ENCODE data around the gene SDK2.

The SDK2 gene

GRCh38 chr17:73430165-73430680, 214.0 kb downstream of the SDK2 start:
- Histone ChIP-seq H3K9me3 (ENCODE audit: insufficient read depth, low read depth, low read length) (no peaks in the 10 kb centered on the region), H3K36me3 (ENCODE audit: insufficient read depth, low read depth, low read length) (no peaks in the 10 kb centered on the region), H3K4me1 (ENCODE audit: insufficient read depth, low read length) (peaks cover 7% of the 10 kb centered on the region; the same call in 1 of the 2 replicates), H3K9ac (ENCODE audit: low read depth, low read length) (no peak overlapping the region), H3K4me3 (ENCODE audit: low read length) (no peak overlapping the region), H3K27ac (ENCODE audit: low read length) (no peak overlapping the region), H3K27me3 (ENCODE audit: insufficient read depth, low read length) (no peaks in the 10 kb centered on the region)

GRCh38 chr17:73429440-73430164, 214.6 kb downstream of the SDK2 start:
- Histone ChIP-seq H3K4me3 (ENCODE audit: low read length) (no peak overlapping the region), H3K9me3 (ENCODE audit: insufficient read depth, low read depth, low read length) (no peaks in the 10 kb centered on the region), H3K27me3 (ENCODE audit: insufficient read depth, low read length) (no peaks in the 10 kb centered on the region), H3K9ac (ENCODE audit: low read depth, low read length) (no peak overlapping the region), H3K4me1 (ENCODE audit: insufficient read depth, low read length) (peaks cover 7% of the 10 kb centered on the region; the same call in 1 of the 2 replicates), H3K27ac (ENCODE audit: low read length) (no peak overlapping the region), H3K36me3 (ENCODE audit: insufficient read depth, low read depth, low read length) (no peaks in the 10 kb centered on the region)

- H3K36me3 ChIP-seq (ENCODE audit: insufficient read depth, low read depth, low read length), result peaks cover 8% of the 10 kb centered on the region; the same call in 1 of the 2 replicates
- peaks cover 7% of the 10 kb centered on the region; the same call in 1 of the 2 replicates for H3K4me1 ChIP-seq (ENCODE audit: insufficient read depth, low read length)
- H3K9ac ChIP-seq (ENCODE audit: low read depth, low read length), result no peak overlapping the region
- H3K9me3 ChIP-seq (ENCODE audit: insufficient read depth, low read depth, low read length), result no peaks in the 10 kb centered on the region
- H3K4me3 ChIP-seq (ENCODE audit: low read length), result no peak overlapping the region
- H3K27me3 ChIP-seq (ENCODE audit: insufficient read depth, low read length), result no peaks in the 10 kb centered on the region
- H3K27ac ChIP-seq (ENCODE audit: low read length), result no peak overlapping the region
These were observed 217.0 kb downstream of the SDK2 start for GRCh38 chr17:73427198-73427597.

- Histone ChIP-seq H3K9me3 (ENCODE audit: insufficient read depth, low read depth, low read length) (no peaks in the 10 kb centered on the region), H3K27ac (ENCODE audit: low read length) (no peak overlapping the region), H3K4me1 (ENCODE audit: insufficient read depth, low read length) (peaks cover 1% of the 10 kb centered on the region; the same call in 1 of the 2 replicates), H3K36me3 (ENCODE audit: insufficient read depth, low read depth, low read length) (peaks cover 8% of the 10 kb centered on the region; the same call in 1 of the 2 replicates), H3K27me3 (ENCODE audit: insufficient read depth, low read length) (no peaks in the 10 kb centered on the region), H3K4me3 (ENCODE audit: low read length) (no peak overlapping the region), H3K9ac (ENCODE audit: low read depth, low read length) (no peak overlapping the region)
These were observed 219.7 kb downstream of the SDK2 start for GRCh38 chr17:73424571-73424970.

GRCh38 chr17:73423806-73424205, 220.4 kb downstream of the SDK2 start:
- H3K4me3 ChIP-seq (ENCODE audit: low read length), result no peak overlapping the region
- H3K9ac ChIP-seq (ENCODE audit: low read depth, low read length), result no peak overlapping the region
- no peaks in the 10 kb centered on the region for H3K27me3 ChIP-seq (ENCODE audit: insufficient read depth, low read length)
- peaks cover 8% of the 10 kb centered on the region; the same call in 1 of the 2 replicates for H3K36me3 ChIP-seq (ENCODE audit: insufficient read depth, low read depth, low read length)
- no peak overlapping the region for H3K27ac ChIP-seq (ENCODE audit: low read length)
- H3K9me3 ChIP-seq (ENCODE audit: insufficient read depth, low read depth, low read length), result no peaks in the 10 kb centered on the region
- no peaks in the 10 kb centered on the region for H3K4me1 ChIP-seq (ENCODE audit: insufficient read depth, low read length)

GRCh38 chr17:73423159-73423715, 221.0 kb downstream of the SDK2 start:
- Histone ChIP-seq H3K4me3 (ENCODE audit: low read length) (no peak overlapping the region), H3K27me3 (ENCODE audit: insufficient read depth, low read length) (no peaks in the 10 kb centered on the region), H3K9me3 (ENCODE audit: insufficient read depth, low read depth, low read length) (no peaks in the 10 kb centered on the region), H3K36me3 (ENCODE audit: insufficient read depth, low read depth, low read length) (peaks cover 8% of the 10 kb centered on the region; the same call in 1 of the 2 replicates), H3K27ac (ENCODE audit: low read length) (no peak overlapping the region), H3K9ac (ENCODE audit: low read depth, low read length) (no peak overlapping the region), H3K4me1 (ENCODE audit: insufficient read depth, low read length) (no peaks in the 10 kb centered on the region)

- H3K4me3 ChIP-seq (ENCODE audit: low read length), result no peak overlapping the region
- H3K36me3 ChIP-seq (ENCODE audit: insufficient read depth, low read depth, low read length), result peaks cover 8% of the 10 kb centered on the region; the same call in 1 of the 2 replicates
- H3K4me1 ChIP-seq (ENCODE audit: insufficient read depth, low read length), result no peaks in the 10 kb centered on the region
- no peaks in the 10 kb centered on the region for H3K27me3 ChIP-seq (ENCODE audit: insufficient read depth, low read length)
- H3K27ac ChIP-seq (ENCODE audit: low read length), result no peak overlapping the region
- H3K9ac ChIP-seq (ENCODE audit: low read depth, low read length), result no peak overlapping the region
- H3K9me3 ChIP-seq (ENCODE audit: insufficient read depth, low read depth, low read length), result no peaks in the 10 kb centered on the region
These were observed 222.1 kb downstream of the SDK2 start for GRCh38 chr17:73422121-73422520.

- Histone ChIP-seq H3K27me3 (ENCODE audit: insufficient read depth, low read length) (no peaks in the 10 kb centered on the region), H3K4me3 (ENCODE audit: low read length) (no peak overlapping the region), H3K4me1 (ENCODE audit: insufficient read depth, low read length) (no peaks in the 10 kb centered on the region), H3K27ac (ENCODE audit: low read length) (no peak overlapping the region), H3K36me3 (ENCODE audit: insufficient read depth, low read depth, low read length) (peaks cover 8% of the 10 kb centered on the region; the same call in 1 of the 2 replicates), H3K9ac (ENCODE audit: low read depth, low read length) (no peak overlapping the region), H3K9me3 (ENCODE audit: insufficient read depth, low read depth, low read length) (no peaks in the 10 kb centered on the region)
These were observed 223.3 kb downstream of the SDK2 start for GRCh38 chr17:73420897-73421296.

GRCh38 chr17:73419881-73420280, 224.4 kb downstream of the SDK2 start:
- H3K9me3 ChIP-seq (ENCODE audit: insufficient read depth, low read depth, low read length), result no peaks in the 10 kb centered on the region
- peaks cover 8% of the 10 kb centered on the region; the same call in 1 of the 2 replicates for H3K36me3 ChIP-seq (ENCODE audit: insufficient read depth, low read depth, low read length)
- H3K4me3 ChIP-seq (ENCODE audit: low read length), result no peak overlapping the region
- no peak overlapping the region for H3K27ac ChIP-seq (ENCODE audit: low read length)
- H3K27me3 ChIP-seq (ENCODE audit: insufficient read depth, low read length), result no peaks in the 10 kb centered on the region
- no peaks in the 10 kb centered on the region for H3K4me1 ChIP-seq (ENCODE audit: insufficient read depth, low read length)
- no peak overlapping the region for H3K9ac ChIP-seq (ENCODE audit: low read depth, low read length)

- Histone ChIP-seq H3K9ac (ENCODE audit: low read depth, low read length) (no peak overlapping the region), H3K4me1 (ENCODE audit: insufficient read depth, low read length) (no peaks in the 10 kb centered on the region), H3K9me3 (ENCODE audit: insufficient read depth, low read depth, low read length) (no peaks in the 10 kb centered on the region), H3K4me3 (ENCODE audit: low read length) (no peak overlapping the region), H3K27ac (ENCODE audit: low read length) (no peak overlapping the region), H3K27me3 (ENCODE audit: insufficient read depth, low read length) (no peaks in the 10 kb centered on the region), H3K36me3 (ENCODE audit: insufficient read depth, low read depth, low read length) (peaks cover 8% of the 10 kb centered on the region; the same call in 1 of the 2 replicates)
These were observed 225.2 kb downstream of the SDK2 start for GRCh38 chr17:73419051-73419450.

- Histone ChIP-seq H3K4me3 (ENCODE audit: low read length) (no peak overlapping the region), H3K4me1 (ENCODE audit: insufficient read depth, low read length) (no peaks in the 10 kb centered on the region), H3K27ac (ENCODE audit: low read length) (no peak overlapping the region), H3K36me3 (ENCODE audit: insufficient read depth, low read depth, low read length) (no peaks in the 10 kb centered on the region), H3K9me3 (ENCODE audit: insufficient read depth, low read depth, low read length) (no peaks in the 10 kb centered on the region; the same call in 1 of the 2 replicates), H3K9ac (ENCODE audit: low read depth, low read length) (no peak overlapping the region), H3K27me3 (ENCODE audit: insufficient read depth, low read length) (no peaks in the 10 kb centered on the region)
These were observed 228.5 kb downstream of the SDK2 start for GRCh38 chr17:73415782-73416181.
